ENCODE results near the gene RTKN2. TPM values are rescaled to one million over a fixed set of nuclear protein-coding genes. Genes with fewer than 3 reads are reported as not detected.

The RTKN2 gene
- total and polyA plus RNA-seq, 4 donors: 0.05 to 0.93 (median 0.17) TPM; not detected in 1

GRCh38 chr10:62148155-62148554, 120.5 kb downstream of the RTKN2 start:
- Histone ChIP-seq H3K9ac (ENCODE audit: low read depth in 1 of 2, low read length in 2 of 2) (no peak overlapping the region), H3K36me3 (ENCODE audit: control insufficient read depth in 4 of 4, insufficient read depth in 3 of 4, low read depth in 1 of 4, low read length in 3 of 4) (no peaks in the 10 kb centered on the region), H3K4me1 (ENCODE audit: control insufficient read depth in 4 of 4, insufficient read depth in 4 of 4, low read length in 3 of 4) (no peaks in the 10 kb centered on the region), H3K27ac (ENCODE audit: low read depth in 1 of 2, low read length in 2 of 2) (no peak overlapping the region), H3K4me3 (ENCODE audit: low read depth in 1 of 3, low read length in 3 of 3) (no peak overlapping the region), H3K27me3 (ENCODE audit: control insufficient read depth in 4 of 4, insufficient read depth in 4 of 4, low read length in 3 of 4) (no peaks in the 10 kb centered on the region), H3K9me3 (ENCODE audit: control insufficient read depth in 4 of 4, low read length in 3 of 4) (no peaks in the 10 kb centered on the region)
- no peak for DNase-seq (ENCODE audit: low spot score)
- TF ChIP-seq RXRA (IDR thresholded peaks at IDR 0.05) (no peak), ZBTB33 (IDR thresholded peaks at IDR 0.05) (no peak), SP1 (IDR thresholded peaks at IDR 0.05) (no peak), RAD21 (IDR thresholded peaks at IDR 0.05) (no peak), HNF4G (IDR thresholded peaks at IDR 0.05) (no peak), EGR1 (IDR thresholded peaks at IDR 0.05; ENCODE audit: low read depth in 2 of 2) (no peak), GABPA (IDR thresholded peaks at IDR 0.05 in 1 of 2, conservative IDR thresholded peaks at IDR 0.05 in 1 of 2) (no peak), TAF1 (conservative IDR thresholded peaks at IDR 0.05) (no peak), JUND (IDR thresholded peaks at IDR 0.05) (no peak), FOXA2 (IDR thresholded peaks at IDR 0.05) (no peak), YY1 (IDR thresholded peaks at IDR 0.05) (no peak), NR2F2 (IDR thresholded peaks at IDR 0.05) (no peak), REST (IDR thresholded peaks at IDR 0.05) (no peak), CTCF (IDR thresholded peaks at IDR 0.05; ENCODE audit: low read depth, low read length, missing input control) (no peak)
- 93% methylated on average over 3 of the region's 3 CpGs for WGBS

GRCh38 chr10:62147425-62147824, 121.2 kb downstream of the RTKN2 start:
- Histone ChIP-seq H3K4me3 (ENCODE audit: low read depth in 1 of 3, low read length in 3 of 3) (no peak overlapping the region), H3K9me3 (ENCODE audit: control insufficient read depth in 4 of 4, low read length in 3 of 4) (no peaks in the 10 kb centered on the region), H3K4me1 (ENCODE audit: control insufficient read depth in 4 of 4, insufficient read depth in 4 of 4, low read length in 3 of 4) (no peaks in the 10 kb centered on the region), H3K9ac (ENCODE audit: low read depth in 1 of 2, low read length in 2 of 2) (no peak overlapping the region), H3K27me3 (ENCODE audit: control insufficient read depth in 4 of 4, insufficient read depth in 4 of 4, low read length in 3 of 4) (no peaks in the 10 kb centered on the region), H3K27ac (ENCODE audit: low read depth in 1 of 2, low read length in 2 of 2) (no peak overlapping the region), H3K36me3 (ENCODE audit: control insufficient read depth in 4 of 4, insufficient read depth in 3 of 4, low read depth in 1 of 4, low read length in 3 of 4) (no peaks in the 10 kb centered on the region)
- 95% methylated on average over 4 of the region's 4 CpGs for WGBS
- no peak for DNase-seq (ENCODE audit: low spot score)
- TF ChIP-seq CTCF (IDR thresholded peaks at IDR 0.05; ENCODE audit: low read depth, low read length, missing input control): no peak
- TF ChIP-seq HNF4G (IDR thresholded peaks at IDR 0.05): no peak
- TF ChIP-seq HNF4A (conservative IDR thresholded peaks at IDR 0.05): no peak
- TF ChIP-seq FOXA1 (IDR thresholded peaks at IDR 0.05): no peak
- no peak for TF ChIP-seq MAX (IDR thresholded peaks at IDR 0.05)
- no peak for TF ChIP-seq TAF1 (conservative IDR thresholded peaks at IDR 0.05)
- no peak for TF ChIP-seq SP1 (IDR thresholded peaks at IDR 0.05)
- TF ChIP-seq EGR1 (IDR thresholded peaks at IDR 0.05; ENCODE audit: low read depth in 2 of 2): no peak
- TF ChIP-seq GABPA (IDR thresholded peaks at IDR 0.05 in 1 of 2, conservative IDR thresholded peaks at IDR 0.05 in 1 of 2): no peak
- no peak for TF ChIP-seq RXRA (IDR thresholded peaks at IDR 0.05)
- no peak for TF ChIP-seq ATF3 (IDR thresholded peaks at IDR 0.05)
- TF ChIP-seq REST (IDR thresholded peaks at IDR 0.05): no peak
- no peak for TF ChIP-seq NR2F2 (IDR thresholded peaks at IDR 0.05)

Measured in liver (tissue), 9 donors.